ENCODE measurements around the gene SLC10A7. TPM values are rescaled to one million over a fixed set of nuclear protein-coding genes. Genes with fewer than 3 reads are reported as not detected.

The SLC10A7 gene
- total and polyA plus RNA-seq, 7 donors, result 1.4 to 9.3 (median 5.3) TPM

GRCh38 chr4:146511381-146511780 is 10.4 kb downstream of the SLC10A7 start:
- Histone ChIP-seq H3K9me3 (no peaks in the 10 kb centered on the region), H3K4me1 (no peaks in the 10 kb centered on the region), H3K27ac (no peak overlapping the region), H3K36me3 (peaks cover 0 to 27% (median 0%) of the 10 kb centered on the region in 4 donors), H3K27me3 (no peaks in the 10 kb centered on the region), H3K4me3 (no peak overlapping the region)
- 66 to 84% methylated on average over 3 of the region's 3 CpGs for WGBS, 2 donors
- DNase-seq, result no peak
- intact Hi-C loops (cut with DNase I), result no loop called here
- TF ChIP-seq CTCF (IDR thresholded peaks at IDR 0.05), result no peak
- no peak for TF ChIP-seq EP300 (IDR thresholded peaks at IDR 0.05)

DNA sequence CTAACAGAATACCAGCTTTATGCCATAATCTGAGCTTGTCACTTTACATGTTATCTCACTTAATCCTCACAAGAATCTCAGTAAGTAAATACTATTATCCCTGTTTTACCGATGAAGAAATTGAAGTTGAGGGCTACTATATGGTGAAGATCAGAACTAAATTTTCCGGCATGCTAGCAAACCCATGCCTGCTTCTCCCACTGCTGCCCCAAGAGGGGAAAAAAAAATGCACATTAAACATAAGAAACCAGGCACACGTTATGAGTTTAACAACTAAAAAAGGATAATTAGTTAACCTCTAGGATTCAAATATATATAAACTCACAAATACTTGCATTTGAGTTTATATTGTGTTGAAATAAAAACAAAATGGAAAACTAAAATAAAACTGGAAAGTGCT is 10.8 kb downstream of the SLC10A7 start:
- Histone ChIP-seq H3K9me3 (no peaks in the 10 kb centered on the region), H3K4me3 (no peak overlapping the region), H3K4me1 (no peaks in the 10 kb centered on the region), H3K36me3 (peaks cover 0 to 25% (median 0%) of the 10 kb centered on the region in 4 donors), H3K27me3 (no peaks in the 10 kb centered on the region), H3K27ac (no peak overlapping the region)
- WGBS, 2 donors, result 86 to 87% methylated on average over 3 of the region's 3 CpGs
- no peak for DNase-seq
- intact Hi-C loops (cut with DNase I), result no loop called here
- TF ChIP-seq POLR2AphosphoS5 (IDR thresholded peaks at IDR 0.05) (no peak), EP300 (IDR thresholded peaks at IDR 0.05) (no peak), CTCF (IDR thresholded peaks at IDR 0.05) (no peak), POLR2A (IDR thresholded peaks at IDR 0.05) (no peak)

- Histone ChIP-seq H3K9me3 (no peaks in the 10 kb centered on the region), H3K36me3 (peaks cover 0 to 21% (median 0%) of the 10 kb centered on the region in 4 donors), H3K27me3 (no peaks in the 10 kb centered on the region), H3K27ac (no peak overlapping the region), H3K4me1 (no peaks in the 10 kb centered on the region), H3K4me3 (no peak overlapping the region)
- TF ChIP-seq POLR2A (IDR thresholded peaks at IDR 0.05) (no peak), EP300 (IDR thresholded peaks at IDR 0.05) (no peak), CTCF (IDR thresholded peaks at IDR 0.05) (no peak), POLR2AphosphoS5 (IDR thresholded peaks at IDR 0.05) (no peak)
- no peak for DNase-seq
- intact Hi-C loops (cut with DNase I), result no loop called here
- WGBS, 2 donors, result 96% methylated on average over 3 of the region's 3 CpGs
Observed at GRCh38 chr4:146508229-146508939, 13.4 kb downstream of the SLC10A7 start.

DNA sequence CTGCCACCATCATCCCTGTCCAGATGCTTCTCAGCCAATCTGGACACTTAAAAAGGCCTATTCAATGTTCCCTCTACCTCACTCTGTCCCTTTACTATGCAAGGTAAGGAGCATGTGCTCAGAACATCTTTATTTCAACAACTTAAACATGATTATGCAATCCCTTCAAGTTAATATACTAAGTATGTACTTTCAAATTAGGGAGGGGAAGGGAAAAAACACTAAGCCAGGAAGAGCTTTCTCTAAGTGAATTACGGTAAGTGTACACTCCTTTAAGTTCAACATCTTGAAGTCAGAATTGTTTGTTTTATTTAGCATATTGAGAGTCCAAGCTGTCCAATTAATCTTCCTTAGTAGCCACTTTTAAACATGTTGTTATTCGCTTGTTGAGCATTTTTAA is 14.1 kb downstream of the SLC10A7 start:
- intact Hi-C loops (cut with DNase I), result no loop called here
- DNase-seq, result no peak
- H3K27me3 ChIP-seq, result no peaks in the 10 kb centered on the region
- H3K27ac ChIP-seq, result no peak overlapping the region
- peaks cover 0 to 27% (median 0%) of the 10 kb centered on the region in 4 donors for H3K36me3 ChIP-seq
- 91 to 96% methylated on average over 2 of the region's 2 CpGs for WGBS, 2 donors
- H3K4me1 ChIP-seq, result no peaks in the 10 kb centered on the region
- TF ChIP-seq POLR2AphosphoS5 (IDR thresholded peaks at IDR 0.05), result no peak
- no peak for TF ChIP-seq EP300 (IDR thresholded peaks at IDR 0.05)
- no peak for TF ChIP-seq CTCF (IDR thresholded peaks at IDR 0.05)
- TF ChIP-seq POLR2A (IDR thresholded peaks at IDR 0.05), result no peak
- H3K4me3 ChIP-seq, result no peak overlapping the region
- H3K9me3 ChIP-seq, result no peaks in the 10 kb centered on the region

GRCh38 chr4:146506272-146506671 is 15.5 kb downstream of the SLC10A7 start:
- H3K27me3 ChIP-seq, result no peaks in the 10 kb centered on the region
- no peaks in the 10 kb centered on the region for H3K4me1 ChIP-seq
- no peak for TF ChIP-seq POLR2A (IDR thresholded peaks at IDR 0.05)
- TF ChIP-seq EP300 (IDR thresholded peaks at IDR 0.05), result no peak
- TF ChIP-seq CTCF (IDR thresholded peaks at IDR 0.05), result no peak
- TF ChIP-seq POLR2AphosphoS5 (IDR thresholded peaks at IDR 0.05), result no peak
- H3K27ac ChIP-seq, result no peak overlapping the region
- H3K4me3 ChIP-seq, result no peak overlapping the region
- no peak for DNase-seq
- intact Hi-C loops (cut with DNase I), result no loop called here
- H3K9me3 ChIP-seq, result no peaks in the 10 kb centered on the region
- peaks cover 0 to 40% (median 0%) of the 10 kb centered on the region in 4 donors for H3K36me3 ChIP-seq
